ENCODE results near the gene ZBTB11.
"Not testable (repeated sequence)": the region's sequence is repeated elsewhere in the genome, so short reads cannot be mapped to it uniquely, and the experiment has no call there.

Gene ZBTB11

GRCh38 chr3:101701696-101702634, 25.0 kb upstream of the ZBTB11 start:
- no peak for TF ChIP-seq CTCF (IDR thresholded peaks at IDR 0.05; ENCODE audit: low read depth, low read length, missing control alignments)

GRCh38 chr3:101695779-101696372, 18.9 kb upstream of the ZBTB11 start:
- H3K4me3 ChIP-seq (replicated peaks; ENCODE audit: low read depth, low read length), result no peak overlapping the region
- DNase-seq (ENCODE audit: extremely low read depth, low read depth), result no peak
- TF ChIP-seq CTCF (IDR thresholded peaks at IDR 0.05; ENCODE audit: low read depth, low read length, missing control alignments), result peak; percentile 52

More at GRCh38 chr3:101701696-101702634, 25.0 kb upstream of the ZBTB11 start:
- no peak overlapping the region for H3K4me3 ChIP-seq (replicated peaks; ENCODE audit: low read depth, low read length)
- no peak for DNase-seq (ENCODE audit: extremely low read depth, low read depth)

- not testable (repeated sequence) for H3K4me3 ChIP-seq (replicated peaks; ENCODE audit: low read depth, low read length); DNase-seq (ENCODE audit: extremely low read depth, low read depth)
Measured at GRCh38 chr3:101694836-101695235, 17.9 kb upstream of the ZBTB11 start.

- TF ChIP-seq CTCF (IDR thresholded peaks at IDR 0.05; ENCODE audit: low read depth, low read length, missing control alignments), result peak; percentile 33
- not testable (repeated sequence) for DNase-seq (ENCODE audit: extremely low read depth, low read depth); H3K4me3 ChIP-seq (replicated peaks; ENCODE audit: low read depth, low read length)
Measured at GRCh38 chr3:101693540-101693939, 16.6 kb upstream of the ZBTB11 start.

GRCh38 chr3:101691685-101692671, 15.0 kb upstream of the ZBTB11 start:
- DNase-seq (ENCODE audit: extremely low read depth, low read depth); H3K4me3 ChIP-seq (replicated peaks; ENCODE audit: low read depth, low read length): not testable (repeated sequence)

- no peak for DNase-seq (ENCODE audit: extremely low read depth, low read depth)
- no peak overlapping the region for H3K4me3 ChIP-seq (replicated peaks; ENCODE audit: low read depth, low read length)
- no peak for TF ChIP-seq CTCF (IDR thresholded peaks at IDR 0.05; ENCODE audit: low read depth, low read length, missing control alignments)
Measured at GRCh38 chr3:101690972-101691371, 14.0 kb upstream of the ZBTB11 start.

GRCh38 chr3:101689286-101689685, 12.4 kb upstream of the ZBTB11 start:
- TF ChIP-seq CTCF (IDR thresholded peaks at IDR 0.05; ENCODE audit: low read depth, low read length, missing control alignments), result no peak
- DNase-seq (ENCODE audit: extremely low read depth, low read depth), result no peak
- H3K4me3 ChIP-seq (replicated peaks; ENCODE audit: low read depth, low read length), result no peak overlapping the region
